OCI-LY3 (cell line): ENCODE results near the gene SIVA1.

Source experiments
- CTCF ChIP-seq: fragments of 200-600, 300-600 bp; sonication (generic); IDR thresholded peaks from 2 replicates; pipeline ENCODE4 v1.5.1; 2014; ENCODE audit warnings: antibody characterized with exemption, low read length, low read depth
- EZH2phosphoT487 ChIP-seq: fragments of 200-600 bp; shearing (Covaris generic); IDR thresholded peaks from 2 replicates; pipeline ENCODE4 v1.6.1; 2018; ENCODE audit warnings: antibody characterized with exemption, mixed run types, low read depth

- no peak for TF ChIP-seq EZH2phosphoT487
- TF ChIP-seq CTCF = no peak
Observed at GRCh38 chr14:104806625-104807465, 53.9 kb downstream of the SIVA1 start.
